SW 1271 (cell line): ENCODE results near the gene SNAI1.

Experiments used
- DNase-seq, 2 experiments: peaks; one replicate each; lab custom pipeline; 2025; lab: John Stamatoyannopoulos, UW

Gene SNAI1

GRCh38 chr20:50013976-50014375 lies 31.2 kb downstream of the SNAI1 start:
- no peak for DNase-seq

- DNase-seq, result no peak
Measured at GRCh38 chr20:50014570-50015562, 32.1 kb downstream of the SNAI1 start.

DNA sequence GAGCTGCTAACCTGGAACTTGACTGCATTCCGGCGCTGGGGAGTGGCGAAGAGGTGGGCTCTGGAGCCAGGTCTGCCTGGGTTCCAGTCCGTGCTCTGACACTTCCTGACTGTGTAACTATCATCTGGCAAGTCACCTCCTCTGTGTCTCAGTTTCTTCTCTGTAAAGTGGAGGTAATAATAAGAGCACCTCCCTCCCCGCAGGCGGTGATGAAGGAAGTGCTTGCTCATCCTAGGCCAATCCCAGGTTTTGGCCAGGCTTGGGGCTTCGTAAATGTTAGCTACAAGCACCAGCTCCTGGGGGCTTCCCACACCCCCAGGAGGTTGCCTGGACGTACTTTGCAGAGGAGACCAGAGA lies 32.8 kb downstream of the SNAI1 start:
- no peak for DNase-seq

GRCh38 chr20:50015993-50016770 lies 33.4 kb downstream of the SNAI1 start:
- DNase-seq, result no peak

GRCh38 chr20:50017160-50017559 lies 34.4 kb downstream of the SNAI1 start:
- DNase-seq, result no peak

- DNase-seq, result no peak
Measured at GRCh38 chr20:50017576-50018248, 34.9 kb downstream of the SNAI1 start.

DNA sequence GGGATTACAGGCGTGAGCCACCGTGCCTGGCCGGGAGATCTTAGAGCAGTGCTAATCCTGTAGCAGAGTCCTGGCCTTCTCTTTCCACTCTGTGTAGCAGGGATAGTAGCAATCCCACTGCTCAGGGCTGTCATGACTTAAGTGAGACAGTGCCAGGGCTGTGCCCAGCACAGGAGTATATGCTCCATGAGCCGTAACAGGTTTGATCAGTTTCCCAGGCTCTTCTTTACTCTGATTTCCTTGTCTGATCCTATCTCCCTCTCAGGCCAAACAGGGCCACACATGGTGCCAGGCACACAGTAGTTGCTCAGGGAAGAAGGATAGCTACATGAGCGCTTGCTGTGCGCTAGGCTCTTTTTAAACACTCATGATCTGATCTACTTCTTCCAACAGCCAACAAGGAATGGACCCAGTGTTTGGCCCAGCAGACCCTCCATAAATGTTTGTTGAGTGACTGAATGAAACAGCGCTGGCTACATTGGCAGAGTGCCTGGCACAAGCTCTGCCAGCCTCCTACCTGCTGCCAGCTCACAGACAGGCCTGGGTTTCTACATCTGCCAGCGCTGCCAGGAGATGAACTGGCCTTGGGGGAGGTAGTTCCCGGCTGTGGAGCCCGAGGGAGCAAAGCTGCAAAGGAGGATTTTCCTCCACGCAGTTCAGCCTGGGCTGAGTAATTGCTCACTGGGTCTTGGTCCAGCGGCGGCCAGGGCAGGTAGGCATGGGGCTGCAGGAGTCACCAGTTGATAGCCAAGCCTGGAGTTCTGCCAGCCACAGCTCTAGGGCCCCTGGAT lies 36.9 kb downstream of the SNAI1 start:
- DNase-seq, result no peak

DNA sequence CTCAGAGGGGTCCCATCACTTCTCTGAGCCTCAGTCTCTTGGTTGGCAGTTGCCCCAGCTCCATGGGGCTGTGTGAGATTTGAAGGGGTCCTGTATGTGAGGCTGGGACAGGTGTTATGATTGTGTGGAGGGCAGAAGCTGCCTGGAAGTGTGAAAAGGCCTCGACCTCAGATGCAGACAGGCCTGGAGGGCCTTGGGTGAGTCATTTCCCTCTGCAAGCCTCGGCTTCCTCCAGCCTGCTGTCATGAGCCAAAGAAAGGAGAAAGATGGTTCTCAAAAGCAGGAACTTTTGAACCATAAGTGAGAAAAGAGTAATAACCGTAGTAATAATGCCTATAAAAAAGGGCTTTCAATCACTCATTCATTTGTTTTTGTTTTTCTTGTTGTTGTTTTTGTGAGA lies 37.5 kb downstream of the SNAI1 start:
- peak in 1 of 2 experiments; percentile 52 for DNase-seq

GRCh38 chr20:50022676-50023075 lies 39.9 kb downstream of the SNAI1 start:
- DNase-seq, result no peak

- DNase-seq, result no peak
Measured at GRCh38 chr20:50023116-50023805, 40.5 kb downstream of the SNAI1 start.

GRCh38 chr20:50026746-50027575 lies 44.2 kb downstream of the SNAI1 start:
- DNase-seq, result no peak

GRCh38 chr20:50027611-50028105 lies 44.9 kb downstream of the SNAI1 start:
- DNase-seq, result no peak

DNA sequence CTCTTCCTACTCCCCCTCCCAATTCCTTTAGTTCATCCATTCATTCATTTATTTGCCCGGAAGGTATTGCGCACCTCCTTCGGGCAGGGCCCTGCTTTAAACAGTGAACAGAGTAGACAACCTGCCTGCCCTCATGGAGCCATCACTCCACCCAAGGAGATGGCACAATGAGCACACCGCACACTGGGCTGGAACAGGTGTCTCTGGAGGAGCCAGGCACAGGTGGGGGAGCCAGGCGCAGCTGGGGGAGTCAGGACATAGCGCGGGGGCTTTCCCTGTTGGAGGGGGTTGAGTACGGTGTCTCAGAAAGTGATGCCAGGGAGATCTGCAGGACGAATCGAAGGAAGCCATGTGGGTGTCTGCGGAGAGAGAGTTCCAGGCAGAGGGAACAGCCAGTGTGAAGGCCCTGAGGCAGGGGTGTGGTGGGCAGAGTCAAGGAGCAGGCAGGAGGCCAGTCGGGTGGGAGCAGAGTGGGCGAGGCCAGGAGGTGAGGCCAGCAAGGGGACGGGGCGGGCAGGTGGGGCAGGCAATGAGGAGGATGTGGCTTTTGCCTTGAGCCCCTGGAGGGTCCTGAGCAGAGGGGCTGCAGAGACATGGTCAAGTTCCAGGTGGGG lies 46.4 kb downstream of the SNAI1 start:
- DNase-seq, result no peak

- peak in 1 of 2 experiments; percentile 30 for DNase-seq
Measured at GRCh38 chr20:50029697-50030461, 47.1 kb downstream of the SNAI1 start.

DNA sequence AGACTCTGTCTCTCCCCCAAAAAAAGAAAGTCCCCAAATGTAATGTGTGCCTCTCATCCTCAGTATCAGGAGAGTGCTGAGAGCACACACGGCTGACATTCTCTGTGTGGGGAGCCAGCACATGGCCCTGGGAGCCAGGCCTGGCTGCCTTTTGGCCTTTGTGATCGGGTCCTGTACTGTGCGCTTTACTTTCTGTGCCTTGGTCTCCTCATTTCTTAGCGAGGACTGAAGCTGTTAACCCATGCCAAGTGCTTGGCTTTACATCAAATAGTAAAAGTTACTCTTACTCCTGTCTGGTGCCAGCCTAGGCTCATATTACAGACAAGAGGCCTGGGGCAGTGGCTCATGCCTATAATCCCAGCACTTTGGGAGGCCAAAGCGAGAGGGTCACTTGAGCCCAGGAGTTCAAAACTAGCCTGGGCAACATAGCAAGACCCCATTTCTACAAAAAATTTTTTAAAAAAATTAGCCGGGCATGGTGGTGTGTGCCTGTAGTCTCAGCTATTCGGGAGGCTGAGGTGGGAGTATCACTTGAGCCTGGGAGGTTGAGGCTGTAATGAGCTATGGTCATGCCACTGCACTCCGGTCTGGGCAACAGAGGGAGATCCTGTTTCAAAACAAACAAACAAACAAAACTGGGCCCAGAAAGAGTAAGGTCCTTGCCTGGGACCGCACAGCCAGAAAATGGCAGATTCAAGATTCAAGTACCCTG lies 50.3 kb downstream of the SNAI1 start:
- DNase-seq, result no peak

GRCh38 chr20:50034567-50035180 lies 51.9 kb downstream of the SNAI1 start:
- DNase-seq, result no peak

- DNase-seq, result no peak
Measured at GRCh38 chr20:50036703-50037102, 53.9 kb downstream of the SNAI1 start.

- no peak for DNase-seq
Measured at GRCh38 chr20:50037123-50037522, 54.3 kb downstream of the SNAI1 start.
